ENCODE measurements around the gene SRGAP3. TPM values are rescaled to one million over a fixed set of nuclear protein-coding genes. Genes with fewer than 3 reads are reported as not detected.

SRGAP3 gene
- total and polyA plus RNA-seq, 4 donors: 1.2 to 32.8 (median 7.3) TPM

- TF ChIP-seq, protein P1, sequence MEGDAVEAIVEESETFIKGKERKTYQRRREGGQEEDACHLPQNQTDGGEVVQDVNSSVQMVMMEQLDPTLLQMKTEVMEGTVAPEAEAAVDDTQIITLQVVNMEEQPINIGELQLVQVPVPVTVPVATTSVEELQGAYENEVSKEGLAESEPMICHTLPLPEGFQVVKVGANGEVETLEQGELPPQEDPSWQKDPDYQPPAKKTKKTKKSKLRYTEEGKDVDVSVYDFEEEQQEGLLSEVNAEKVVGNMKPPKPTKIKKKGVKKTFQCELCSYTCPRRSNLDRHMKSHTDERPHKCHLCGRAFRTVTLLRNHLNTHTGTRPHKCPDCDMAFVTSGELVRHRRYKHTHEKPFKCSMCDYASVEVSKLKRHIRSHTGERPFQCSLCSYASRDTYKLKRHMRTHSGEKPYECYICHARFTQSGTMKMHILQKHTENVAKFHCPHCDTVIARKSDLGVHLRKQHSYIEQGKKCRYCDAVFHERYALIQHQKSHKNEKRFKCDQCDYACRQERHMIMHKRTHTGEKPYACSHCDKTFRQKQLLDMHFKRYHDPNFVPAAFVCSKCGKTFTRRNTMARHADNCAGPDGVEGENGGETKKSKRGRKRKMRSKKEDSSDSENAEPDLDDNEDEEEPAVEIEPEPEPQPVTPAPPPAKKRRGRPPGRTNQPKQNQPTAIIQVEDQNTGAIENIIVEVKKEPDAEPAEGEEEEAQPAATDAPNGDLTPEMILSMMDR (IDR thresholded peaks at IDR 0.05; ENCODE audit: control extremely low read depth, extremely low read depth): no peak
- Histone ChIP-seq H3K4me3 (no peak overlapping the region), H3K27ac (ENCODE audit: low read depth in 1 of 2, low read length in 1 of 2) (no peak overlapping the region), H3K27me3 (ENCODE audit: control insufficient read depth in 3 of 3, insufficient read depth in 3 of 3, low read length in 2 of 3) (no peaks in the 10 kb centered on the region), H3K36me3 (ENCODE audit: control insufficient read depth in 4 of 4, insufficient read depth in 4 of 4, low read length in 4 of 4) (peaks cover 0 to 5% (median 0%) of the 10 kb centered on the region in 4 donors), H3K9ac (ENCODE audit: insufficient read depth in 1 of 2, low read length in 2 of 2) (no peak overlapping the region), H3K4me1 (ENCODE audit: control insufficient read depth in 5 of 5, insufficient read depth in 5 of 5, low read length in 5 of 5) (peaks cover 0 to 7% (median 0%) of the 10 kb centered on the region in 5 donors), H3K9me3 (ENCODE audit: control insufficient read depth in 4 of 4, insufficient read depth in 3 of 4, low read length in 3 of 4) (peaks cover 0 to 2% (median 0%) of the 10 kb centered on the region in 4 donors)
- no peak for ATAC-seq (ENCODE audit: insufficient read depth, low FRiP score)
- no peak for DNase-seq
- 71 to 75% methylated on average over 5 of the region's 5 CpGs for WGBS, 2 donors
Observed at GRCh38 chr3:9074079-9074478, 175.4 kb downstream of the SRGAP3 start.

- peaks cover 0 to 5% (median 0%) of the 10 kb centered on the region in 4 donors for H3K36me3 ChIP-seq (ENCODE audit: control insufficient read depth in 4 of 4, insufficient read depth in 4 of 4, low read length in 4 of 4)
- ATAC-seq (ENCODE audit: insufficient read depth, low FRiP score) (no peak), DNase-seq (peak in 1 of 3 donors; percentile 18)
- H3K4me1 ChIP-seq (ENCODE audit: control insufficient read depth in 5 of 5, insufficient read depth in 5 of 5, low read length in 5 of 5): peaks cover 0 to 21% (median 0%) of the 10 kb centered on the region in 5 donors
- H3K27me3 ChIP-seq (ENCODE audit: control insufficient read depth in 3 of 3, insufficient read depth in 3 of 3, low read length in 2 of 3): no peaks in the 10 kb centered on the region
- peaks cover 0 to 2% (median 0%) of the 10 kb centered on the region in 4 donors for H3K9me3 ChIP-seq (ENCODE audit: control insufficient read depth in 4 of 4, insufficient read depth in 3 of 4, low read length in 3 of 4)
- no peak overlapping the region for H3K9ac ChIP-seq (ENCODE audit: insufficient read depth in 1 of 2, low read length in 2 of 2)
- TF ChIP-seq, protein P1 (IDR thresholded peaks at IDR 0.05; ENCODE audit: control extremely low read depth, extremely low read depth): no peak
- no peak overlapping the region for H3K4me3 ChIP-seq
- 76 to 80% methylated on average over 6 of the region's 6 CpGs for WGBS, 2 donors
- no peak overlapping the region for H3K27ac ChIP-seq (ENCODE audit: low read depth in 1 of 2, low read length in 1 of 2)
Observed at GRCh38 chr3:9072667-9073009, 176.8 kb downstream of the SRGAP3 start.

- no peaks in the 10 kb centered on the region for H3K27me3 ChIP-seq (ENCODE audit: control insufficient read depth in 3 of 3, insufficient read depth in 3 of 3, low read length in 2 of 3)
- no peak overlapping the region for H3K27ac ChIP-seq (ENCODE audit: low read depth in 1 of 2, low read length in 1 of 2)
- peaks cover 0 to 26% (median 0%) of the 10 kb centered on the region in 5 donors for H3K4me1 ChIP-seq (ENCODE audit: control insufficient read depth in 5 of 5, insufficient read depth in 5 of 5, low read length in 5 of 5)
- 69 to 83% methylated on average over 10 of the region's 10 CpGs for WGBS, 2 donors
- H3K9me3 ChIP-seq (ENCODE audit: control insufficient read depth in 4 of 4, insufficient read depth in 3 of 4, low read length in 3 of 4): no peaks in the 10 kb centered on the region
- DNase-seq (no peak), ATAC-seq (ENCODE audit: insufficient read depth, low FRiP score) (no peak)
- TF ChIP-seq, protein P1 (IDR thresholded peaks at IDR 0.05; ENCODE audit: control extremely low read depth, extremely low read depth): no peak
- H3K9ac ChIP-seq (ENCODE audit: insufficient read depth in 1 of 2, low read length in 2 of 2): no peak overlapping the region
- peaks cover 0 to 5% (median 0%) of the 10 kb centered on the region in 4 donors for H3K36me3 ChIP-seq (ENCODE audit: control insufficient read depth in 4 of 4, insufficient read depth in 4 of 4, low read length in 4 of 4)
- H3K4me3 ChIP-seq: no peak overlapping the region
Observed at GRCh38 chr3:9071936-9072666, 177.3 kb downstream of the SRGAP3 start.

Data from lung (tissue), 12 donors.